Neural cell (in vitro differentiated cells): ENCODE data around the gene DMRT1. TPM values are rescaled to one million over a fixed set of nuclear protein-coding genes. Genes with fewer than 3 reads are reported as not detected.

ENCODE experiments used
- H2AFZ ChIP-seq: fragments of 200-600, 300-800 bp; sonication (generic), shearing (Covaris generic); 2 replicates; pipeline ENCODE4 v1.6.0; 2014; ENCODE audit warnings: low read depth, mild to moderate bottlenecking, antibody characterized with exemption, low read length, moderate library complexity
- H3F3A ChIP-seq: fragments of 200-600 bp; shearing (Covaris generic); 2 replicates; pipeline ENCODE4 v1.6.1; 2016; ENCODE audit warnings: mild to moderate bottlenecking, moderate library complexity, mixed read lengths, antibody characterized with exemption, low read length; ENCODE audit not compliant: insufficient read depth, poor library complexity, severe bottlenecking
- H3K27ac ChIP-seq: fragments of 200-600, 300-800 bp; sonication (generic), shearing (Covaris generic); 2 replicates; pipeline ENCODE4 v1.5.1; 2014; ENCODE audit warnings: mild to moderate bottlenecking, low read length, moderate library complexity
- H3K27me3 ChIP-seq: fragments of 300-800, 200-600 bp; sonication (generic), shearing (Covaris generic); 2 replicates; pipeline ENCODE4 v1.6.0; 2014; ENCODE audit warnings: mild to moderate bottlenecking, low read depth, low read length, moderate library complexity; ENCODE audit not compliant: insufficient read depth
- H3K36me3 ChIP-seq: fragments of 300-800, 200-600 bp; sonication (generic), shearing (Covaris generic); 2 replicates; pipeline ENCODE4 v1.5.1; 2014; ENCODE audit warnings: mild to moderate bottlenecking, antibody characterized with exemption, low read length, moderate library complexity; ENCODE audit not compliant: insufficient read depth
- H3K4me2 ChIP-seq: fragments of 300-800, 200-600 bp; sonication (generic), shearing (Covaris generic); 2 replicates; pipeline ENCODE4 v1.6.0; 2014; ENCODE audit warnings: mild to moderate bottlenecking, low read length
- H3K4me3 ChIP-seq: fragments of 300-800, 200-600 bp; sonication (generic), shearing (Covaris generic); 2 replicates; pipeline ENCODE4 v1.5.1; 2014; ENCODE audit warnings: mild to moderate bottlenecking, low read length, moderate library complexity
- H3K79me2 ChIP-seq: fragments of 200-600 bp; shearing (Covaris generic); replicated peaks from 2 replicates; pipeline ENCODE4 v1.6.0; 2014; ENCODE audit warnings: mild to moderate bottlenecking, low read length, moderate library complexity; ENCODE audit not compliant: insufficient read depth
- H3K9ac ChIP-seq: fragments of 300-800, 200-600 bp; sonication (generic), shearing (Covaris generic); 2 replicates; pipeline ENCODE4 v1.6.1; 2016; ENCODE audit warnings: mild to moderate bottlenecking, low read length, mixed read lengths
- H3K9me2 ChIP-seq: fragments of 200-600 bp; shearing (Covaris generic); 2 replicates; pipeline ENCODE4 v1.6.1; 2016; ENCODE audit warnings: mild to moderate bottlenecking, low read length, mixed read lengths; ENCODE audit not compliant: insufficient read depth
- H3K9me3 ChIP-seq: fragments of 200-600, 300-800 bp; sonication (generic), shearing (Covaris generic); 2 replicates; pipeline ENCODE4 v1.6.1; 2016; ENCODE audit warnings: mild to moderate bottlenecking, mixed run types, low read length, moderate library complexity, mixed read lengths
- H4K20me1 ChIP-seq: fragments of 200-600 bp; shearing (Covaris generic); 2 replicates; pipeline ENCODE4 v1.6.1; 2016; ENCODE audit warnings: mild to moderate bottlenecking, mixed run types; ENCODE audit not compliant: insufficient read depth
- CTCF ChIP-seq: fragments of 450-650 bp; IDR thresholded peaks from 2 replicates; pipeline ENCODE4 v1.5.1; 2014; ENCODE audit warnings: antibody characterized with exemption, mild to moderate bottlenecking, moderate library complexity; ENCODE audit not compliant: poor library complexity, severe bottlenecking
- MXI1 ChIP-seq: fragments of 450-650 bp; conservative IDR thresholded peaks from 2 replicates; pipeline ENCODE4 v1.6.1; 2014; ENCODE audit warnings: antibody characterized with exemption, mild to moderate bottlenecking; ENCODE audit not compliant: poor library complexity, severe bottlenecking
- RAD21 ChIP-seq: fragments of 450-650 bp; conservative IDR thresholded peaks from 2 replicates; pipeline ENCODE4 v1.6.1; 2014; ENCODE audit warnings: antibody characterized with exemption, mild to moderate bottlenecking, moderate library complexity
- REST ChIP-seq: IDR thresholded peaks from 2 replicates; pipeline ENCODE4 v1.6.1; 2012; ENCODE audit warnings: borderline replicate concordance
- polyA plus RNA-seq: library from polyadenylated mRNA; depleted of rRNA; stranded (reverse); fragments of >200 nt; gene quantifications from 2 replicates; pipeline ENCODE4 v1.2.3, GENCODE V29; 2014
- small RNA-seq, 3 experiments: library from RNA; depleted of rRNA; stranded (forward); fragments of <200 nt; gene quantifications; one replicate each; pipeline ENCODE3, GENCODE V24; 2012

Gene DMRT1
- polyA plus RNA-seq, 1 donor from 2014 or later: 0.26 TPM

GRCh38 chr9:1018121-1018520 lies 176.6 kb downstream of the DMRT1 start:
- Histone ChIP-seq H3F3A (no peaks in the 10 kb centered on the region), H2AFZ (no peak overlapping the region), H3K9me3 (no peaks in the 10 kb centered on the region), H3K27me3 (no peaks in the 10 kb centered on the region), H3K9me2 (no peaks in the 10 kb centered on the region), H3K27ac (no peak overlapping the region), H3K36me3 (no peaks in the 10 kb centered on the region), H4K20me1 (no peaks in the 10 kb centered on the region), H3K4me2 (no peak overlapping the region), H3K9ac (no peak overlapping the region), H3K79me2 (no peaks in the 10 kb centered on the region), H3K4me3 (no peak overlapping the region)
- TF ChIP-seq REST: no peak
- TF ChIP-seq CTCF: no peak
- TF ChIP-seq RAD21: peak; percentile 10
- TF ChIP-seq MXI1: no peak

Small RNAs within 50 kb of the gene (small RNA-seq; reads per million reads assigned to genes)
- gene RNU6-1073P: 0 reads per million in 3 experiments

Other genes with a start within 250 kb of the DMRT1 start
- gene DMRT3, start 135.0 kb downstream of the DMRT1 start, polyA plus RNA-seq: not detected in 2 replicates
- 0.20 and 0.50 TPM in 2 replicates for gene DMRT2, start 208.7 kb downstream of the DMRT1 start, polyA plus RNA-seq